Measurements from ENCODE around the gene EIF4E2.

Gene EIF4E2

DNA sequence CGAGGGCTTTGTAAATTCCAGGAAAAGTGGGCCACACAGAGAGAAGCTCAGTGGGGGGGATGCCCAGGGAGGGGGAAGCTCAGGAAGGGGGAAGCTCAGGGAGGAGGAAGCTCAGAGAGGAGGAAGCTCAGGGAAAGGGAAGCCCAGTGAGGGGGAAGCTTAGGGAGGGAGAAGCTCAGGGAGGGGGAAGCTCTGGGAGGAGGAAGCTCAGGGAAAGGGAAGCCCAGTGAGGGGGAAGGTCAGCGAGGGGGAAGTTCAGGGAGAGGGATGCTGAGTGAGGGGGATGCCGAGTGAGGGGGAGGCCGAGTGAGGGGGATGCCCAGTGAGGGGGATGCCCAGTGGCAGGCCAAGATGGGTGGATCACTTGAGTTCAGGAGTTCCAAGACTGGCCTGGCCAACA is 11.8 kb upstream of the EIF4E2 start:
- no peak for DNase-seq (ENCODE audit: low spot score)

DNA sequence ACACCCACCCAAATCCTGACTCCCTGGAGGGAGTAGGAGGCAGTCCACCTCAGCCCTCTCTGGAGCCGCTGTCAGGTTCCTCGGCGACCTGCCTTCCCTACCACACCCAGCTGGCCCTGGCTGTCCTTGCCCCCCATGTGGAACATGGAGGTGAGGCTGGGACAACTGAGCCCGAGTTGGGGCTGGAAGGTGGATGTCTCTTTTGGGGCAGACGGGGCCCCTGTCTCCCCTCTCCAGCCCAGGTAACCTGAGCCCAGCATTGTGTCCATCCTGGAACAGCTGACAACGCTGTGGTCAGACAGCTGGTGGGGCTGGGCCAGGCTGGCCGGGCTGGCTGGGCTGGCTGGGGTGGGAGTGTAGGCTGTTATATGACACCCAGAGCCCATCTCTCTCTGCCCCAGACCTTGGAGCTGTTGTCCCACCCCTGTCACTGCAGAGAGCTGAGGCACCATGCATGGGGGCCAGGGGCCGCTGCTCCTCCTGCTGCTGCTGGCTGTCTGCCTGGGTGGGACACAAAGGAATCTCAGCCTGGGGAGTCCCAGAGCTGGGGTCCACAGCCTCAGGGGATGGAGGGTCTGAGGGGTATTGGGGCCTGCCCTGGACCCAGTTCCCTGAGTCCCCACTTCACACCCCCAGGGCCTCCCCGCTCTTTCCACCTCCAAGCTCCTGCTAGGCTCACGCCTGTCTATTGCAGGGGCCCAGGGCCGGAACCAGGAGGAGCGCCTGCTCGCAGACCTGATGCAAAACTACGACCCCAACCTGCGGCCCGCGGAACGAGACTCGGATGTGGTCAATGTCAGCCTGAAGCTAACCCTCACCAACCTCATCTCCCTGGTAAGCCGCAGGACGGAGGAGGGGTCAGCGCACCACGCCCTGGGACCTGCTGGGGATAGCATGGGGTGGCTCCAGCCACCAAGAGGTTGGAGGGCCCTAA is 10.9 kb upstream of the EIF4E2 start, which contains the start of gene CHRNG:
TSS of gene CHRNG (plus strand) at position 395 of the 934 bp plus-strand sequence. CDS start at position 451, 56 bp downstream.
- DNase-seq (ENCODE audit: low spot score): no peak

GRCh38 chr2:232540441-232541041 is 9.9 kb upstream of the EIF4E2 start:
- no peak for DNase-seq (ENCODE audit: low spot score)

DNA sequence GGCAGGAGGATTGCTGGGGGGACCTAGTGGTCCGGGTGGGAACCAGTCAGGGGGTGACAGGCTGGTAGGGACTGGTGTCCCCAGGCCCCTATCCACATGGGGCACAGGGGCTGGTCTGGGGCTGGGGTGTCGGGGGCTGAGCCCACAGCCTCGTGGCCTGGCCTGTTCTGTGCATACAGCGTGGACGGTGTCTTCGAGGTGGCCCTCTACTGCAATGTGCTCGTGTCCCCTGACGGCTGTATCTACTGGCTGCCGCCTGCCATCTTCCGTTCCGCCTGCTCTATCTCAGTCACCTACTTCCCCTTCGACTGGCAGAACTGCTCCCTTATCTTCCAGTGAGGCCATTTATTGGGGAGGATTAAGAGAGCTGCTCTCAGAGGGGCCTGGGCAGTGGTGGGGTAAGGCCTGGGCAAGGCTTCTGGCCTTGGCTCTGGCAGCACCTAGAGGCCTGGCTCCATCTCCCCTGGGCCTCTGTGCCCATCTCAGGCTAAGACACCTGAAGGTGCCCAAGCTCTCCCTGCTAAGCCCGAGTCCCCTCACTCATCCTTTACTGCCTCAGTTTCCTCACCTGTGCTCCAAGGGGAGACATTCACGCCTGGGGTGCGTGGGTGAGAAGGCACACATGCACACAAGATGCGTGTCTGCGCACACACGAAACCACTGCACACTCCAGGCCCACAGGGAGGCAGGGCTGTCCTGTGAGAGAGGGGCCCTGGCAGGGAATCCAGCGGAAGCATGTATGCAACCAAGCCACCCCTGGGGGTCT is 9.1 kb upstream of the EIF4E2 start:
- DNase-seq (ENCODE audit: low spot score): no peak

GRCh38 chr2:232541961-232542714 is 8.4 kb upstream of the EIF4E2 start:
- no peak for DNase-seq (ENCODE audit: low spot score)

GRCh38 chr2:232542715-232543467 is 7.6 kb upstream of the EIF4E2 start:
- no peak for DNase-seq (ENCODE audit: low spot score)

- DNase-seq (ENCODE audit: low spot score): no peak
Measured at GRCh38 chr2:232543491-232543890, 7.0 kb upstream of the EIF4E2 start.

GRCh38 chr2:232543928-232544631 is 6.4 kb upstream of the EIF4E2 start:
- DNase-seq (ENCODE audit: low spot score): no peak

DNA sequence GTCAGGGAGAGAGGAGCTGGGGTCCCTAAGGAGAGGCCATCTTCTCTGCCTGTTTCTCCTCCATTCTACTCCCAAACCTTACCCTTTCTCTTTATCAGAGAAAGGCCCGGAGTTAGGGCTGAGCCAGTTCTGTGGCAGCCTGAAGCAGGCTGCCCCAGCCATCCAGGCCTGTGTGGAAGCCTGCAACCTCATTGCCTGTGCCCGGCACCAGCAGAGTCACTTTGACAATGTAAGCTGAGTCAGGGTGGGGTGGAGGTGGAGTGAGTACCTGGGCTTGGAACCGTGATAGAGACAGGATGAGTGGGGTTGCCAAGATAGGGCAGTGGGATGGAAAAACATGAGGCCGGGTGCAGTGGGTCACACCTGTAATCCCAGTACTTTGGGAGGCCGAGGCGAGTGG is 5.8 kb upstream of the EIF4E2 start:
- DNase-seq (ENCODE audit: low spot score): no peak

DNA sequence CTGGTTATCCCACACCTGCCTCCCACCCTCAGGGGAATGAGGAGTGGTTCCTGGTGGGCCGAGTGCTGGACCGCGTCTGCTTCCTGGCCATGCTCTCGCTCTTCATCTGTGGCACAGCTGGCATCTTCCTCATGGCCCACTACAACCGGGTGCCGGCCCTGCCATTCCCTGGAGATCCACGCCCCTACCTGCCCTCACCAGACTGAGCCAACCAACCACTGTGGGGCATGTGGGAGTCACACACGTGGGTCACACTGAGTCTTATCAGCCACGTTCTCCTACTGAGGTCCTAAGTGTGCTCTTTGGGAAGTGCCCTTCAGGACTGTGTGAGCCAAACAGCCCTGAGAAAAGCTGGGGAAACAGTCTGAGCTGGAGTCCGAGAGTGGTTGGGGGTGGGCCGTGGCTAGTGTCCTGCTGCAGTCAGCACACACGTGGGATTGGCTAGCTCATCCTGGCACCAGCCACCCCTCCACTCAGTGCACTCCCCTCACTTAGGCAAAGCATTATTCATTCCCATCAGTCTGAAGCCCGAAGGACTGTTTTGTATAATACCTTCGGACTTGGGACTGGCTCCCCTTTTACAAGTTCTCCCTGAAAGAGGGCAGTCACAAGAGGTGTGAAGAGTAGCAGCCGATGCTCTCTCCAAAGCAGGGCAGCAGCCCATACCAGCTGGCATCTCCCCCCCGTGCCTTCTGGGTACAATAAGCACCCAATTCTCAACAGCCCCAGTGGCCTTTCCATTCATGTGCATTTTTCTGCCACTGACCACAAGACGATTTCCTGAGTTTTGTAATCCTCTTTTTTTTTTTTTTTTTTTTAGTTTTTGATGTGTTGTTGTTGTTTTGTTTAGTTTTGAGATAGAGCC is 4.7 kb upstream of the EIF4E2 start:
- no peak for DNase-seq (ENCODE audit: low spot score)

GRCh38 chr2:232547991-232548390 is 2.5 kb upstream of the EIF4E2 start:
- DNase-seq (ENCODE audit: low spot score): no peak

- no peak for DNase-seq (ENCODE audit: low spot score)
Measured at GRCh38 chr2:232549655-232550353, 685 bp upstream of the EIF4E2 start.

- no peak for DNase-seq (ENCODE audit: low spot score)
Measured at GRCh38 chr2:232551250-232551638, 755 bp downstream of the EIF4E2 start.

- no peak for DNase-seq (ENCODE audit: low spot score)
Measured at GRCh38 chr2:232551776-232552175, 1.3 kb downstream of the EIF4E2 start.

- DNase-seq (ENCODE audit: low spot score): no peak
Measured at GRCh38 chr2:232556426-232556825, 5.9 kb downstream of the EIF4E2 start.

DNA sequence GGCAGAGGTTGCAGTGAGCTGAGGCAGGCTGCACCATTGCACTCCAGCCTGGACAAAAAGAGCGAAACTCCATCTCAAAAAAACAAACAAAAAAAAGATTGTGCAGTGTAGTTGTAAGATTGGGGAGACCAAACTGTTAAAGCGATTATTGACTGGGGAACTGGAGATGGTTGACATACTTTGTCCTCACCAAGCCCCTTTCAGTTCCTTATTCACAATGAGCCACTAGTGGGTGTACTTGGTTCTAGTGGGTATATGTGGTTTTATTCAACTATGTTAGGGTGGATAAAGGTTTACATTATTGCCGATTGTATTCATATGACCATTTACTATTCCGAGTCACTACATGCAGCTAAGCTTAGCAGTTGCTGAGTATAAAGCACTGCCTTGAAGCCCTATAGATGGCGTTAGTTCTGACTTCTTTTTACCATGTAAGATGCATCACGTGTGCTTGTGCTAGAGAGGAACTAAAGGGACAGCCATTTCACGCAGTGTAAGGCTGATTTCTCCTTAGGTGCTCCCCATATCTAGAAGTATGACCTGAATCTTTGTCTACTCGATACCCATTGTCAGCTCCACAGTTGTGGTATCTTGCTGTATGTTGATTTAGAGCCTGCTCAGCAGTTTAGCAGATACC is 12.1 kb downstream of the EIF4E2 start:
- no peak for DNase-seq (ENCODE audit: low spot score)

DNA sequence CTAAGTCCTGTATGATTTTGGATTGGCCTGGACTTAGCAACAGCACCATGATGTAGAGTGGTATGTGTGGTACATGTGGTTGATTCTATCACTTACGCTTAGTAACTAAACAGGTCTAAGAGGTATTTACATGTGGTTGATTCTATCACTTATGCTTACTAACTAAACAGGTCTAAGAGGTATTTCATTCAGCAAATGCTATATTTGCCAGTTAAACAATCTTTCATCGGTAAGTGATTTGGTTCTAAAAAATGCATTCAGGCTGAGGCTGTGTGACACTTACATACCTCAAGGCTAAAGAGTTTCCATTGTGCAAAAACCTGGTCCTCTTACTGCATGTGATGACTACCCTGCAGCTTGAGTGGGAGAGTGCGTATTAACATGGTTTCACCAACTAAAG is 13.1 kb downstream of the EIF4E2 start:
- no peak for DNase-seq (ENCODE audit: low spot score)

DNA sequence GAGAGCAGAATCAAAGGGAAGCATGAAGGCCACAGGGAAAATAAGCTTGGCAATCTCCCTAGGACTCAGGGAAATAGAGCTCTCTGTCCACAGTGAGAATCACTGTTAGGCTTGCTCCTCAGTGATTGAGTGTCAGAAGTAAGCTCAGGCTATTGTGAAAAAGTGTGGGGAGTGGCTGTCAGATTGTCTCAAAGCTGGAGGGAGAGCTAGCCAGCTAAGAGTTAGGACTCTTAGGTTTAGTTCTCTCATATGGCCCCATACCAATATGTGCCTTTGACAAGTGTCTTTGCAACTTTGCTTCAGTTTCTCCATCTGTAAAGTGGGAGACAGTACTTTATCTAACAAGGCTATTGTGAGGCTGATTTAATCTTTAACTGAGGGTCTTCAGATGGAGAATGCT is 17.2 kb downstream of the EIF4E2 start:
- no peak for DNase-seq (ENCODE audit: low spot score)
